Fibroblast of lung (primary cell): Measurements from ENCODE around the gene ENKUR.

Source experiments
- CTCF ChIP-seq, 2 donors: IDR thresholded peaks in 1 of 2; conservative IDR thresholded peaks in 1 of 2; 1 replicate in 1 of 2; 2 replicates in 1 of 2; pipeline ENCODE4 v1.5.1; 2011 to 2012; ENCODE audit warnings: low read length in 2 of 2, control low read depth in 1 of 2, inconsistent platforms in 1 of 2, low read depth in 1 of 2, mild to moderate bottlenecking in 1 of 2
- EZH2 ChIP-seq: IDR thresholded peaks from 2 replicates; pipeline ENCODE4 v1.5.1; 2012; ENCODE audit warnings: low read length, control low read depth, mild to moderate bottlenecking; ENCODE audit errors: missing control alignments

GRCh38 chr10:25015828-25016375 lies at the start of gene ENKUR:
- TF ChIP-seq CTCF (conservative IDR thresholded peaks at IDR 0.05 in 1 of 2, IDR thresholded peaks at IDR 0.05 in 1 of 2; ENCODE audit: low read depth in 1 of 2, low read length in 2 of 2) (no peak), EZH2 (no peak)
